Activated CD8-positive, alpha-beta memory T cell treated with anti-CD3 and anti-CD28 coated beads, Interleukin-2, amount 50 U/mL, for 4 hours (primary cell): Measurements from ENCODE around the gene TP53BP2.
"Not testable (repeated sequence)": the region's sequence is repeated elsewhere in the genome, so short reads cannot be mapped to it uniquely, and the experiment has no call there.

Source experiments
- DNase-seq: peaks from one replicate; pipeline ENCODE4 v3.0.0-alpha.2; 2020

Gene TP53BP2

DNA sequence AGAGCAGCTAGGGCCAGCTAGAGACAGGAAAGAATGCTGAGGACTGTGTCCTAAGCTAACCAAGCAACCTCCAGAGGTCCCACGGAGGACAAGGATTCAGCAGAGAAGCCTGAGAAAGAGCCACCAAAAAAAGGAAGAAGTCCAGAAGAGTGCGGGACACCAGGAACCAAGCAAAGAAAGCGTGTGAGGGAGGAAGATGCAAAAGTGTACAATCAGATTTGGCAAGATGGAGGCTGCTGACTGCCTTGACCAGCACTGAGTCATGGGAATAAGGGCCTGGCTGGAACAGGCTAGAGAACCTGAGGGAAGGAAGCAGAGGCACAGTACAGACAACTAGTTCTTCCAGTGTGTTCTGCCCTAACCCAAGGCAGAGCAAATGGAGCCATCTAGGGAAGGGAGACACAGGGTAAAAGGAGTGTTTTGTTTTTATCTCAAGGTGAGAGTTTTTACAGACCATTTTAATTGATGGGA is 18.5 kb downstream of the TP53BP2 start:
- no peak for DNase-seq

DNA sequence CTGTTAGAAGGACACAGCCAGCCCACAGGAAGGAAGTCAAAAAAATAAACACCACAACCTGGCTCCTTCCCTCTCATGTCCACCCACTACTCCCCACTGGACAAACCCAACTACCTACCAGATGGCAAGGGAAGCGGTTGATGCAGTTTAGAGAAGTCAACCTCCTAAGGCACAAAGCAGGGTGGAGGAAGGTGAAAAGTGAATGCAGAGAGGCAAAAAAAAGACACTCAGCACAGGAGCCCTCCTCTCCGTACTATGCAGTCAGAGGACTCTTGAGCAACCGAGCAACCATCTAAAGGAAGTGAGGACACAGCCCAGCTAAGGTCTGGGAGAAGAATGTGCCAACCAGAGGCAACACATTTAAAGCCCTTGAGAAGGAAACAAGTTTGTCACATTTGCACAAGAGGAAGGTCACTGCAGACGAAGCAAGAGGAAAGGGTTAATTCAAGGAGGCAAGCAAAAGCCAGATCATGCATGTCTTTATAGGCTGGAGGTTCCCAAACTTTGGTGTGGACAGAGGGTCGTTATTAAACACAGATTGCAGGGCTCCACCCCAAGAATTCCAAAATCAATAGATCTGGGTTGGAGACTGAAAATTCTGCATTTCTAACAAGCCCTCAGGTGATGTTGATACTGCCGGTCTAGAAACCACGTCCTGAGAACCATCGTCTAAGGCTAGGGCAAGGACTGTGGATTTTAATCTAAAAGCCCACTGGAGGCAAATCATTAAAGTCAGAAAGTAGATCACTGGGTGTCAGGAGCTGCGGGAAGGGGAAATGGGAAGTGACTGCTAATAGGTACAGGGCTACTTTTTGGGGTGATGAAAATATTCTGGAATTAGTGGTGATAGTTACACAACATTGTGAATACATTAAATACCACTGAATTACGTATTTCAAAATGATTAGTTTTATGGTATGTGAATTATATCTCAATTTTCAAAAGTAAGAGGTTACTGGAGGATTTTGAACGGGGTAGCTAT is 19.7 kb downstream of the TP53BP2 start:
- no peak for DNase-seq

GRCh38 chr1:223824712-223825111 is 21.0 kb downstream of the TP53BP2 start:
- DNase-seq = no peak

GRCh38 chr1:223824287-223824686 is 21.5 kb downstream of the TP53BP2 start:
- no peak for DNase-seq

DNA sequence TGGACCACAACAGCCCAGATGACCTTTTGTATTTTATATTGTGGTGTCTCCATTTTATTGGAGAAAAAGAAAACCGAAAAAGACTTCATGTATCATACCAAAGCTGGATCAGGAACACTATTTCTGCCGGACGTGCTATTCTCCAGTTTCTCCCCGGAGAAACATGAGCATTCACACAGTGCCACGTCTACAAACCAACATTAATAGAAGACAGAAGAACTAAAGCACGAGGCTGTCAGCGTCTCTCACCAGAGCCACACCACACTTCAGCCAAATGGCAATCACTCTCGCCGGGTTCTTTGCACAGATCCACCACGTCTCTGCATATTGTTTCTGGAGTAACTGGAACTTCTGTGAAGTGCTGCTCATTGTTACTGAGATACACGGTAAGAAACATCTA is 24.8 kb downstream of the TP53BP2 start:
- DNase-seq = no peak

GRCh38 chr1:223820515-223820858 is 25.3 kb downstream of the TP53BP2 start:
- DNase-seq = no peak

DNA sequence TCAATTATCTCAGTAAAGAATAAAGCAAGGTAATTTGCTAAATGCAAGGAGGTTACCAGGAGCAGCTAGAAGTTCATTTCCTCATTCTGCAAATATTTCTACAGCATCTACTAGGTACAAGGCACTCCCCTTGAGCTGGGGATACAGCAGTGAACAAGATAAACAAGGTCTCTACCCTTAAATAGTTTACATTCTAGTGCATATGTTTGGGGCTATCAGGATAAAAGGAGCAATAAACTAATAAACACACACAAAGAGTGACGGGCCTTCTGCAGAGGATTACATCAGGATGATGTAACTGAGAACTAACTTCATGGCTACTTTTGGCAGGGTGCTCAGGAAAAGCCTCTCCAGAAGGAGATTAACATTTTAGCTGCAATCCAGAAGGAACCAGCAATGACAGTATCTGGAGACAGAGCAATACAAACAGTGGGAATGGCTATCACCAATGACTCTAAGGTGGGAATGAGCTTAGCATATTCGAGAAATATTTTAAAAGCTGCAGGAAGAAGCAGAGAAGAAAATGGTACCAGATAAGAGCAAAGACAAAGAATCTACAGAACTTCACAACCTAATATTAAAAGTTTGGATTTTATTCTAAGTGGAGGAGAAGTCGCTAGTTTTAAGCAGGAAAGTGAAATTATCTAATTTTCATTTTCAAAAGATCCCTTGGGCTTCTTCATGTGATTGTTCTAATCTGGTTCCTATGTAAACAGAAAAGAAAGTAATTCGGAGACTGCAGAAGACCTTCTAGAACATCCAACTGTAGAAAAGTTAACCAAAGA is 25.8 kb downstream of the TP53BP2 start:
- no peak for DNase-seq

DNA sequence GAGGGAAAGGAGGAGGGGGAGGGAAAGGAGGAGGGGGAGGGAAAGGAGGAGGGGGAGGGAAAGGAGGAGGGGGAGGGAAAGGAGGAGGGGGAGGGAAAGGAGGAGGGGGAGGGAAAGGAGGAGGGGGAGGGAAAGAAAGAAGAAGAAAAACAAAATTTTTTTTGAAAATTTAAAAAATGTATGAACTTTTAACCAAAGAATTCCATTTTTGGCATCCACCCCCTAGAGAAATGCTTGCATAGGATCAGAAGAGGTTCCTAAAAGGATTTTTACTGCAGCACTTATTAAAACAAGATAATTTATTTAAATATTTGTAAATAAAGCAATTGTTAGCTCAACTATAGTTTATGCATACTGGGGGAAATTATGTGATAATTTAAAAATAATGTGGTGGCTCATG is 28.5 kb downstream of the TP53BP2 start:
- not testable (repeated sequence) for DNase-seq

GRCh38 chr1:223815865-223816264 is 29.9 kb downstream of the TP53BP2 start:
- DNase-seq = no peak

DNA sequence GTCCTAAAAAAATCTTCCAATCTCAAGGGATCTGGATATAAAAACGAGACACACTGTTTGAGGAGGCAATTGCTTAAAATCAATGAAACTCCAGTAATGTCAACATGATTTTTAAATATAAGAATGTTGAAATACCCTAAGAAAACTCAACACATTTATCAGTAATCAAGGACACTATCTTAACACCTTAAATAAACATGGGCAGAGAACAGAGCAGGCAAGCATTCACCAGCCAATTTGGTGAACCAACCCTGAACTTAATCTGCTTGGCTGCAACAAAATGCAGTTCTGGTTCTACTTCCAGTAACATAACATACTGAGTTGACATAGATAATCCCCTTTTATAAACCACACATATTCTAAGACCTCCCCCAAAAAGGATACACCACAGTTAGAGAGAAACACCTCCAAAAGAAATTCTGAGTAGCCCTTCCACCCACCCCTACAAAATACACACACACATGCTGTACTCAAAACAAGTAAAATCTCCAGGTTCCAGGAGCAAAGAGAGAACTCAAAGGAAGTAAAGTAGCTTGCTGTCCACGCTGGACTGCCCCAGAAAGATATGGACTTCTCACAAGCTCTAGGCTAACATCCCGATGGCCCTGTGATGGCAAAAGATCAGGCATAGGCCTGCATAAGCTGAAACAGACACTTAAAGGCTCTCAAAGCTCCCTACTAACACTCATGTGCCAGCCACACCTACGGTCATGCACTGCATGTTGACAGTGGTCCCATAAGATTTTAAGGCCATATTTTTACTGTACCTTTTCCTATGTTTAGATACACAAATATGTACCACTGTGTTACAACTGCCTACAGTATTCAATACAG is 30.5 kb downstream of the TP53BP2 start:
- no peak for DNase-seq

GRCh38 chr1:223813645-223814044 is 32.1 kb downstream of the TP53BP2 start:
- no peak for DNase-seq

DNA sequence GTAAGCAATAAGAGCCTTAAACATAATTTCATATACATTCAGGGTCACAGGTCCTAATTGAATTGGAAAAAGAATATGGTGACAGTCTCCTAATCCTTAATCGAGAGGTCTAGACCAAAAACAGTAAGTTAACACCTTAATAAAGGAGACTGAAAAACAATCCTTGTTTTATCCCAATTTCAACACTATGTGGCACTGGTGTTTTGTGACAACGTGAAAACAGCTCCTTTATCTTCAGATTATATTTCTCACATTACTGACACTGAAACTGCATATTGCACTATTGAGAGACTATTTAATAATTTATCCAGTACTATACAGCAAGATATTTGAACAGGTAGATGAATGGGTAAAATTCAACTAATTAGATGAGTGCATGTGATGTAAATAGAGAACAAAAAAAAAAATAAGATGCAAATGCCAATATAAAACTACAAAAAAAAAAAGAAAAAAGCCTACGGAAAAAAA is 34.1 kb downstream of the TP53BP2 start:
- no peak for DNase-seq

- DNase-seq = no peak
Observed at GRCh38 chr1:223810586-223810985, 35.2 kb downstream of the TP53BP2 start.

- DNase-seq = not testable (repeated sequence)
Observed at GRCh38 chr1:223809905-223810304, 35.8 kb downstream of the TP53BP2 start.

DNA sequence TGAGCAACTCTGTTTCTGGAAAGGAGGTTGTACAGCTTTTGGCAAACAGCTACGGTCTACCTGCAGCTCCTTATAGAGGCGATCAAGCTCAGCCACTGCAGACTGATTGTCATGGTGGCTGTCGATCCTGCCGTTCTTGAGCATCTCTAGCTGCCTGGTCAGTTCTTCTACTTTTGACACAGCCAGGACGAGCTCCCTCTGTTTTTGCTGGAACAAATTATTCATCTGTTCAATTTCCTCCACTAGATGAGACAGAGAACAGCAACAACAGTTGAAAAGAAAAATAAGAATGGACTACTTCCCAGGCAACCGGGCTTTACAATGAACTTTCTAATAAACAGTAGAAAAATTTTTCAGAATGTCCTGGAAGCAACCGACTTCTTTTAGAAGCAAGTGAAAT is 42.5 kb downstream of the TP53BP2 start:
- no peak for DNase-seq

DNA sequence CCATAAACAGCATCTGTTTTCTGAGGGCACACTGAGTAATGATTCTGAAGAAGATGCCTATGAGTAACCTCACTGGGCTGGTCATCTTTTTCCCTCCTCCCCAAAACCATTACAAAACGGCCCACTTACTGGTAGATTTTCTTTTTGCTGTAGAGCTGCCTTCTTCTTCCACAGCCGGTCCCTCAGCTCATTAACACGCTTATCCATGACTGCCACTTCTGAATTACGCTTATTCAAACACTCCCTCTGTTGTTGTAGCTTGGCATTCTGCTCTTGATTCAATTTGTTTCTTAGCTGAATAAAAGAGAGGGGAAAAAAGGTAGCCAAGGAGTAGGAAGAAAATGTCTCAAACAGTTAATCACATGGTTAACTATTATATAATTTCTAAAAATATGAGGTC is 43.1 kb downstream of the TP53BP2 start:
- no peak for DNase-seq

DNA sequence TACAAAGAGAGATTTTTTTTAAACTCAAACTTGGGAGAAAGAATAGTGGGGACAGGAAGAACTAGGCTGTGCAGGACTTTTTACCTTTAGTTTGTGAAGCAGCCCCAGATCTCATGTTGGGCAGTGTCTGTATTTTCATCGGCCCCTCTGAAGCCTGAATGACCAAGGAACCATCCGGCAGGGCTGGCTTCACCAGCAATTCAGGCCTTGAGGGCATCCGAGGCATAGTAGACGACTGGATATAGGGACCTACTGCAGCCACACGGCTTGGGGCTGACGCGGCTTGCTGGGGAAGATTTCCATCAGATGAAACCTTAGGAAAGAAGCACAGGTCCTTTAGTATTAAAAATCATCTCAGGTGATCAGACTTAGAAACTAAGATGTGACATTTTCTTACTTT is 43.7 kb downstream of the TP53BP2 start:
- no peak for DNase-seq

- DNase-seq = no peak
Observed at GRCh38 chr1:223796210-223796609, 49.5 kb downstream of the TP53BP2 start.

- DNase-seq = no peak
Observed at GRCh38 chr1:223794136-223794880, 51.4 kb downstream of the TP53BP2 start.

GRCh38 chr1:223793716-223794115 is 52.0 kb downstream of the TP53BP2 start:
- no peak for DNase-seq

DNA sequence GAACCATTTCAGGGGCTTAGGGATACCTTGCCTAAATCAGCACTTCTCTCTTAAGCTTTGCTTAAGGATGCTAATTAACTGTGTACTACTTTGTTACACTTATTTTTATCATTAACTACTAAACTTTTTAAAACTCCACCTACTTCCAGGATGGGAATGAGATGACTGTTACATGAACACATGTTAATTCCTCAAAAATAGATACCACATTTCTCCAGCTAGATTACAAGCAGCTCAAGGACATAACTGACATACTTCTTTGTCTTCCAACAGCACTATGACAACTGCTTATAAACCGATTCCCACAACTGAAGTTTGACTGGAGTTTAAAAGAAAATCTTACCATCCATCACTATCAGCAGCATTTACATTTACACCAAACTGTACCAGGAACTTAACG is 53.7 kb downstream of the TP53BP2 start:
- no peak for DNase-seq
